ENCODE measurements around the gene SLC12A8. TPM values are rescaled to one million over a fixed set of nuclear protein-coding genes. Genes with fewer than 3 reads are reported as not detected.

The SLC12A8 gene
- total and polyA plus RNA-seq, 2 of the 13 experiments (the other 11 are each of a cell fraction or from before 2014, with no cell fraction given) = 0.44 to 0.71 TPM

- peak; percentile 80 for TF ChIP-seq FOXP1 (IDR thresholded peaks at IDR 0.05)
- peak; percentile 83 for TF ChIP-seq FOXP1 (CRISPR knock-in tag; IDR thresholded peaks at IDR 0.05)
- no peak; the same call in 1 of the 2 replicates for TF ChIP-seq ZNF619 (CRISPR knock-in tag; IDR thresholded peaks at IDR 0.05)
- peak; percentile 98 for TF ChIP-seq NCOA2 (CRISPR knock-in tag; IDR thresholded peaks at IDR 0.05)
- no peak; the same call in 1 of the 2 replicates for TF ChIP-seq ZNF343 (CRISPR knock-in tag; IDR thresholded peaks at IDR 0.05)
- TF ChIP-seq ZNF788 (CRISPR knock-in tag; IDR thresholded peaks at IDR 0.05; ENCODE audit: borderline replicate concordance) = peak; percentile 77; the same call in 1 of the 2 replicates
- TF ChIP-seq MBNL3 (CRISPR knock-in tag; conservative IDR thresholded peaks at IDR 0.05) = no peak
- TF ChIP-seq HMGXB3 (CRISPR knock-in tag; IDR thresholded peaks at IDR 0.05; ENCODE audit: borderline replicate concordance) = peak; percentile 49; the same call in 1 of the 2 replicates
- TF ChIP-seq ATF2 (CRISPR knock-in tag; IDR thresholded peaks at IDR 0.05) = peak; percentile 79
- peak; percentile 99 for TF ChIP-seq RXRB (CRISPR knock-in tag; IDR thresholded peaks at IDR 0.05; ENCODE audit: borderline replicate concordance)
- 0 out of 2 replicates have a peak, but pooled peaks have one; percentile 86 for TF ChIP-seq KLF11 (CRISPR knock-in tag; IDR thresholded peaks at IDR 0.05)
- TF ChIP-seq HOXD1 (CRISPR knock-in tag; IDR thresholded peaks at IDR 0.05) = peak; percentile 23; the same call in 1 of the 2 replicates
- TF ChIP-seq KLF16 (CRISPR knock-in tag; IDR thresholded peaks at IDR 0.05) = peak in 1 of 2 experiments; percentile 73; a peak in 1 of 4 replicates
- peak; percentile 71 for TF ChIP-seq MTA1 (CRISPR knock-in tag; IDR thresholded peaks at IDR 0.05; ENCODE audit: borderline replicate concordance)
- TF ChIP-seq PRPF4 (IDR thresholded peaks at IDR 0.05; ENCODE audit: low read depth, low read length, poor library complexity, severe bottlenecking) = no peak
- peak; percentile 70 for TF ChIP-seq POGK (CRISPR knock-in tag; conservative IDR thresholded peaks at IDR 0.05)
- TF ChIP-seq NFYC (CRISPR knock-in tag; IDR thresholded peaks at IDR 0.05) = peak; percentile 30
- TF ChIP-seq ZSCAN25 (CRISPR knock-in tag; IDR thresholded peaks at IDR 0.05) = no peak
- TF ChIP-seq ZNF468 (CRISPR knock-in tag; IDR thresholded peaks at IDR 0.05) = no peak
Observed at GRCh38 chr3:125062904-125063618, 149.5 kb downstream of the SLC12A8 start (continued).

Data from HepG2 (cell line).